IMR-90 (cell line): ENCODE measurements around the gene AGFG1. TPM values are rescaled to one million over a fixed set of nuclear protein-coding genes. Genes with fewer than 3 reads are reported as not detected.

Source experiments
- ATAC-seq: fragments of 200-7000 bp; cut with Tn5 transposase; 2 replicates; pipeline ENCODE4 v1.9.1; 2020; ENCODE audit warnings: low read depth, mild to moderate bottlenecking, moderate library complexity
- BruUV-seq: library from RNA; stranded (reverse); fragments of 400-500 nt; replicated peaks from 2 replicates; lab custom pipeline; 2021; lab: Mats Ljungman, UMichigan
- CTCF ChIA-PET: fragments of 300-600 bp; formaldehyde crosslinking; extraction: SDS; loops from one replicate; lab custom pipeline; 2021; ENCODE audit warnings: antibody characterized with exemption; lab: Yijun Ruan, JAX
- POLR2A ChIA-PET: fragments of 300-600 bp; sonication (Branson Sonifier 250); formaldehyde crosslinking; loops from one replicate; lab custom pipeline; 2022; ENCODE audit warnings: antibody characterized with exemption; ENCODE audit not compliant: unreplicated experiment; lab: Charles Lee
- DNase-seq: peaks from one replicate; pipeline ENCODE4 v3.0.0; 2013
- H2AFZ ChIP-seq: replicated peaks from 2 replicates; pipeline ENCODE3; 2013; ENCODE audit warnings: low read length, mild to moderate bottlenecking; ENCODE audit not compliant: poor library complexity
- H2AK5ac ChIP-seq: 2 replicates; pipeline ENCODE4 v1.6.1; 2013; ENCODE audit warnings: low read depth, low read length, inconsistent platforms
- H2AK9ac ChIP-seq: replicated peaks from 2 replicates; pipeline ENCODE3; 2013; ENCODE audit warnings: mild to moderate bottlenecking, low read depth, low read length, moderate library complexity; ENCODE audit not compliant: poor library complexity
- H2BK120ac ChIP-seq: 2 replicates; pipeline ENCODE4 v1.6.1; 2013; ENCODE audit warnings: low read depth, low read length, inconsistent platforms
- H2BK15ac ChIP-seq: 3 replicates; pipeline ENCODE4 v1.6.1; 2013; ENCODE audit warnings: low read depth, low read length, inconsistent platforms
- H2BK20ac ChIP-seq: 2 replicates; pipeline ENCODE4 v1.6.1; 2013; ENCODE audit warnings: low read depth, mild to moderate bottlenecking, inconsistent platforms, low read length, moderate library complexity
- H2BK5ac ChIP-seq: 2 replicates; pipeline ENCODE4 v1.6.1; 2013; ENCODE audit warnings: mild to moderate bottlenecking, low read depth, low read length, inconsistent platforms; ENCODE audit not compliant: poor library complexity, severe bottlenecking
- H3K14ac ChIP-seq: replicated peaks from 2 replicates; pipeline ENCODE4 v1.6.1; 2013; ENCODE audit warnings: low read depth, low read length, inconsistent platforms
- H3K18ac ChIP-seq: 2 replicates; pipeline ENCODE4 v1.6.1; 2013; ENCODE audit warnings: low read depth, low read length, control low read depth
- H3K23ac ChIP-seq: 2 replicates; pipeline ENCODE4 v1.6.1; 2013; ENCODE audit warnings: low read depth, low read length, inconsistent platforms
- H3K27ac ChIP-seq: 2 replicates; pipeline ENCODE4 v1.5.1; 2013; ENCODE audit warnings: mild to moderate bottlenecking, control low read depth, low read length; ENCODE audit not compliant: insufficient read depth
- H3K27me3 ChIP-seq: 2 replicates; pipeline ENCODE4 v1.6.1; 2013; ENCODE audit warnings: low read length; ENCODE audit not compliant: control insufficient read depth, insufficient read depth
- H3K36me3 ChIP-seq: 2 replicates; pipeline ENCODE4 v1.6.1; 2013; ENCODE audit warnings: low read length, mixed read lengths; ENCODE audit not compliant: control insufficient read depth, insufficient read depth
- H3K4ac ChIP-seq: 2 replicates; pipeline ENCODE4 v1.6.1; 2013; ENCODE audit warnings: low read depth, low read length, inconsistent platforms
- H3K4me1 ChIP-seq: 2 replicates; pipeline ENCODE4 v1.6.1; 2013; ENCODE audit warnings: low read length, mixed read lengths; ENCODE audit not compliant: control insufficient read depth, insufficient read depth
- H3K4me2 ChIP-seq: 2 replicates; pipeline ENCODE4 v1.6.1; 2013; ENCODE audit warnings: low read depth, mild to moderate bottlenecking, control low read depth, low read length, moderate library complexity
- H3K4me3 ChIP-seq: 2 replicates; pipeline ENCODE4 v1.5.1; 2013; ENCODE audit warnings: low read depth, mild to moderate bottlenecking, control low read depth, low read length, moderate library complexity; ENCODE audit not compliant: insufficient read depth
- H3K56ac ChIP-seq: 2 replicates; pipeline ENCODE4 v1.6.1; 2013; ENCODE audit warnings: low read length, inconsistent platforms; ENCODE audit not compliant: insufficient read depth; ENCODE audit errors: extremely low read depth
- H3K79me1 ChIP-seq, 2 experiments: 2 replicates each; pipeline ENCODE4 v1.6.1; 2013; ENCODE audit warnings: low read length in 2 of 2, inconsistent platforms in 1 of 2, low read depth in 1 of 2
- H3K9ac ChIP-seq: 2 replicates; pipeline ENCODE4 v1.6.1; 2013; ENCODE audit warnings: low read depth, low read length, control low read depth
- H3K9me1 ChIP-seq: 2 replicates; pipeline ENCODE4 v1.6.1; 2013; ENCODE audit warnings: low read length, inconsistent platforms; ENCODE audit not compliant: insufficient read depth
- H3K9me3 ChIP-seq: 2 replicates; pipeline ENCODE4 v1.6.1; 2013; ENCODE audit warnings: low read length; ENCODE audit not compliant: control insufficient read depth, insufficient read depth
- H4K20me1 ChIP-seq: 2 replicates; pipeline ENCODE4 v1.6.1; 2013; ENCODE audit warnings: low read length, inconsistent platforms; ENCODE audit not compliant: insufficient read depth
- H4K5ac ChIP-seq: 2 replicates; pipeline ENCODE4 v1.6.1; 2013; ENCODE audit warnings: mild to moderate bottlenecking, low read depth, low read length, control low read depth
- H4K8ac ChIP-seq, 2 experiments: 2 replicates each; pipeline ENCODE4 v1.6.1; 2013; ENCODE audit warnings: low read depth in 2 of 2, low read length in 2 of 2, control low read depth in 1 of 2, inconsistent platforms in 1 of 2
- H4K91ac ChIP-seq: 2 replicates; pipeline ENCODE4 v1.6.1; 2013; ENCODE audit warnings: low read depth, low read length, inconsistent platforms; ENCODE audit not compliant: insufficient read depth
- BHLHE40 ChIP-seq: fragments of 150-350 bp; IDR thresholded peaks from 2 replicates; pipeline ENCODE4 v1.6.1; 2016; ENCODE audit warnings: mild to moderate bottlenecking, low read depth, low read length
- FOS ChIP-seq: fragments of 150-350 bp; IDR thresholded peaks from 2 replicates; pipeline ENCODE4 v1.6.1; 2016; ENCODE audit warnings: low read depth, low read length
- MAZ ChIP-seq: IDR thresholded peaks from 2 replicates; pipeline ENCODE4 v1.6.1; 2012; ENCODE audit warnings: low read depth, mild to moderate bottlenecking, low read length, improper control_type of control experiment, moderate library complexity, borderline replicate concordance
- MXI1 ChIP-seq: IDR thresholded peaks from 2 replicates; pipeline ENCODE4 v1.6.1; 2012; ENCODE audit warnings: low read depth, mild to moderate bottlenecking, low read length, moderate library complexity, borderline replicate concordance
- RCOR1 ChIP-seq: IDR thresholded peaks from 2 replicates; pipeline ENCODE4 v1.6.1; 2012; ENCODE audit warnings: mild to moderate bottlenecking, low read length, improper control_type of control experiment; ENCODE audit not compliant: insufficient replicate concordance
- USF2 ChIP-seq: fragments of 150-350 bp; IDR thresholded peaks from 2 replicates; pipeline ENCODE4 v1.6.1; 2017; ENCODE audit warnings: mild to moderate bottlenecking, antibody characterized with exemption, low read length, low read depth
- WGBS, 2 experiments: methylation state at CpG; one replicate each; pipeline versions ENCODE4 v1.1.5 to v1.1.7; 2013; ENCODE audit warnings: missing lambda C conversion rate in 2 of 2; ENCODE audit not compliant: insufficient read length in 1 of 2; ENCODE audit errors: extremely low coverage in 2 of 2; 5-methylcytosine and 5-hydroxymethylcytosine counted together
- dilution Hi-C: fragments of 300-500 bp; cut with HindIII; formaldehyde crosslinking; loops from one replicate; pipeline ENCODE4 v1.14.3; 2018; ENCODE audit warnings: low sequenced_read_pairs; ENCODE audit not compliant: unreplicated experiment
- in situ Hi-C: fragments of 300-500 bp; cut with MboI; formaldehyde crosslinking; loops from 3 replicates; pipeline ENCODE4 v1.14.3; 2019; ENCODE audit warnings: low sequenced_read_pairs, inconsistent platforms, mixed read lengths
- intact Hi-C: fragments of 100-400 bp; cut with micrococcal nuclease; formaldehyde crosslinking; loops from 2 replicates; pipeline ENCODE4 v1.10.0; 2022
- polyA plus RNA-seq, 3 experiments: library from polyadenylated mRNA; depleted of rRNA; stranded (reverse); fragments of >200 nt; gene quantifications; 2 replicates each; pipeline ENCODE4 v1.2.3, GENCODE V29; 2012; ENCODE audit warnings: low replicate concordance in 1 of 3
- total RNA-seq: library from RNA; depleted of rRNA; stranded (reverse); fragments of >200 nt; gene quantifications from 2 replicates; pipeline ENCODE4 v1.2.3, GENCODE V29; 2012
- TF ChIP-seq, protein P1 (sequence below): fragments of 150-350 bp; IDR thresholded peaks from 2 replicates; pipeline ENCODE4 v1.6.1; 2016; ENCODE audit warnings: low read depth, mild to moderate bottlenecking, low read length, moderate library complexity, borderline replicate concordance
- TF ChIP-seq, protein P2 (sequence below): conservative IDR thresholded peaks from 2 replicates; pipeline ENCODE4 v1.5.1; 2012; ENCODE audit warnings: mild to moderate bottlenecking, low read depth, low read length, improper control_type of control experiment

AGFG1 gene
- total and polyA plus RNA-seq, 2 of the 4 experiments (the other 2 are of a cell fraction): 58.4 to 126 TPM

GRCh38 chr2:227466887-227467600, 4.9 kb upstream of the AGFG1 start:
- 0 out of 2 replicates have a peak, but pooled peaks cover 4% of the 10 kb centered on the region for H3K9me1 ChIP-seq
- in situ Hi-C loops: no loop called here
- BruUV-seq: no TSS peak
- peak overlapping the region; percentile 96 for H2BK5ac ChIP-seq
- ATAC-seq (no peak), DNase-seq (no peak)
- H2BK20ac ChIP-seq: peak overlapping the region; percentile 92
- H2BK120ac ChIP-seq: peak overlapping the region; percentile 93
- H2BK15ac ChIP-seq: peak overlapping the region; percentile 89; the same call in 2 of the 3 replicates
- H3K9me3 ChIP-seq: no peaks in the 10 kb centered on the region
- no peaks in the 10 kb centered on the region for H3K27me3 ChIP-seq
- intact Hi-C loops: no loop called here
- H3K18ac ChIP-seq: peak overlapping the region; percentile 73
- POLR2A ChIA-PET: no interaction called here
- no peaks in the 10 kb centered on the region; the same call in 1 of the 2 replicates for H4K20me1 ChIP-seq
- CTCF ChIA-PET: interaction anchor here (0.6 to 0.9 kb wide), 3 partner anchors 41 to 299 kb away, joined by 3 read pairs; no protein-coding TSS in a partner anchor
- H2AK9ac ChIP-seq: peak overlapping the region; percentile 81
- peak overlapping the region; percentile 87 for H3K23ac ChIP-seq
- H4K5ac ChIP-seq: peak overlapping the region; percentile 65
- peak overlapping the region; percentile 78 for H2AFZ ChIP-seq
- peak overlapping the region; percentile 50 for H3K9ac ChIP-seq
- peak overlapping the region; percentile 89 for H4K91ac ChIP-seq
- no CpG with 5 or more reads among the region's 5 CpGs for WGBS, 2 experiments
- peaks cover 9% of the 10 kb centered on the region for H3K4me1 ChIP-seq
- peak overlapping the region; percentile 93 for H3K27ac ChIP-seq
- H3K56ac ChIP-seq: peak overlapping the region; percentile 81
- peak overlapping the region; percentile 22 to 83; a peak in 3 of 4 replicates for H4K8ac ChIP-seq
- TF ChIP-seq, protein P1, sequence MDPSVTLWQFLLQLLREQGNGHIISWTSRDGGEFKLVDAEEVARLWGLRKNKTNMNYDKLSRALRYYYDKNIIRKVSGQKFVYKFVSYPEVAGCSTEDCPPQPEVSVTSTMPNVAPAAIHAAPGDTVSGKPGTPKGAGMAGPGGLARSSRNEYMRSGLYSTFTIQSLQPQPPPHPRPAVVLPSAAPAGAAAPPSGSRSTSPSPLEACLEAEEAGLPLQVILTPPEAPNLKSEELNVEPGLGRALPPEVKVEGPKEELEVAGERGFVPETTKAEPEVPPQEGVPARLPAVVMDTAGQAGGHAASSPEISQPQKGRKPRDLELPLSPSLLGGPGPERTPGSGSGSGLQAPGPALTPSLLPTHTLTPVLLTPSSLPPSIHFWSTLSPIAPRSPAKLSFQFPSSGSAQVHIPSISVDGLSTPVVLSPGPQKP: no peak
- TF ChIP-seq MAZ (no peak), RCOR1 (no peak), BHLHE40 (no peak), MXI1 (no peak), FOS (no peak), USF2 (no peak)
- TF ChIP-seq, protein P2, sequence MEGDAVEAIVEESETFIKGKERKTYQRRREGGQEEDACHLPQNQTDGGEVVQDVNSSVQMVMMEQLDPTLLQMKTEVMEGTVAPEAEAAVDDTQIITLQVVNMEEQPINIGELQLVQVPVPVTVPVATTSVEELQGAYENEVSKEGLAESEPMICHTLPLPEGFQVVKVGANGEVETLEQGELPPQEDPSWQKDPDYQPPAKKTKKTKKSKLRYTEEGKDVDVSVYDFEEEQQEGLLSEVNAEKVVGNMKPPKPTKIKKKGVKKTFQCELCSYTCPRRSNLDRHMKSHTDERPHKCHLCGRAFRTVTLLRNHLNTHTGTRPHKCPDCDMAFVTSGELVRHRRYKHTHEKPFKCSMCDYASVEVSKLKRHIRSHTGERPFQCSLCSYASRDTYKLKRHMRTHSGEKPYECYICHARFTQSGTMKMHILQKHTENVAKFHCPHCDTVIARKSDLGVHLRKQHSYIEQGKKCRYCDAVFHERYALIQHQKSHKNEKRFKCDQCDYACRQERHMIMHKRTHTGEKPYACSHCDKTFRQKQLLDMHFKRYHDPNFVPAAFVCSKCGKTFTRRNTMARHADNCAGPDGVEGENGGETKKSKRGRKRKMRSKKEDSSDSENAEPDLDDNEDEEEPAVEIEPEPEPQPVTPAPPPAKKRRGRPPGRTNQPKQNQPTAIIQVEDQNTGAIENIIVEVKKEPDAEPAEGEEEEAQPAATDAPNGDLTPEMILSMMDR: no peak
- peak overlapping the region; percentile 24 for H3K4me2 ChIP-seq
- H3K14ac ChIP-seq: peak overlapping the region; percentile 95
- H2AK5ac ChIP-seq: peak overlapping the region; percentile 9; the same call in 1 of the 2 replicates
- no peak overlapping the region for H3K4me3 ChIP-seq
- dilution Hi-C loops: no loop called here
- no peaks in the 10 kb centered on the region; a peak in 1 of 4 replicates for H3K79me1 ChIP-seq
- H3K4ac ChIP-seq: peak overlapping the region; percentile 90
- no peaks in the 10 kb centered on the region for H3K36me3 ChIP-seq
